Measurements from ENCODE around the gene COX20.
A peak's percentile ranks its signal among the peaks of the same experiment; 100 is the strongest.
"Not testable (repeated sequence)": the region's sequence is repeated elsewhere in the genome, so short reads cannot be mapped to it uniquely, and the experiment has no call there.

The COX20 gene

GRCh38 chr1:244835276-244836134 lies at the start of gene COX20:
COX20 (plus strand) TSS chr1:244835658; CDS start chr1:244835715, 57 bp downstream.
- peak; percentile 78 for DNase-seq

DNA sequence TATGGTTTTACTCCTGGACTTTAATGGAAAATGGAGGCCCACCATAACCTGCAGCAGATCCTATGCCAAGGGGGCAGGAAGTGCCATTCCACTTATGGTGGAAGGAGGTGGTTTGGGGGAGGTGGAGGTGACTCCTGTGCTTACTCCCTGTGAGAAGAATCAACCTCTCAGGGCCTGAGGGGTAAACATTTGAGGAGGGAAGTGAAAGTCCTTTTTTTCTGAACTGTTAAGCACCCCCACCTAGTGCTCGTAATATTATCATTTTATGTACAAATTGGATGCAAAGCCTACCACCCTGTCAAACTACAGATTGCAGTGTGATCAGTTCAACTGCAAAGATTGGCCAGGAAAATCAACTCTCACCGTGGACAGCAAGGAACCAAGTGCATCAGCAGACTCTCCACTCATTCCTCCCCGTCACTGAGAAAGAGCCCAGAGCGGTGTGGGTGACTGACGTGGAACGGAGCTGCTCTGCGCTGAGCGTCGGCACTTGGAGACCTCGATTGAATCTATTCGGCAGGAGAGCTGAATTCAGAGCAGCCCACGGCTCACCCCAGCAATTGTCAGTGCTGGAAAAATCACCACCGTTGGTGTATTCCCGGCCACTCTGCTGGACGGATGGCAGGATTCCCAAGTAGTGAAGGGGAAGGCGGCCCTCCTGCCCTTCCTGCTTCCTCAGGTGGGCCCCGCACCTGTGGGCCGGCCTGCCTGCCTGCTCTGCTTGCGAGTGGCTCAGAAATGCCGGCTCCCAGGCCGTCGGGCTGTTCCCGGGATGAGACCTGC lies 46.8 kb upstream of the COX20 start:
- no peak for DNase-seq

GRCh38 chr1:244789276-244789580 lies 46.2 kb upstream of the COX20 start:
- DNase-seq, result no peak

- DNase-seq, result no peak
Observed at GRCh38 chr1:244789731-244790130, 45.7 kb upstream of the COX20 start.

DNA sequence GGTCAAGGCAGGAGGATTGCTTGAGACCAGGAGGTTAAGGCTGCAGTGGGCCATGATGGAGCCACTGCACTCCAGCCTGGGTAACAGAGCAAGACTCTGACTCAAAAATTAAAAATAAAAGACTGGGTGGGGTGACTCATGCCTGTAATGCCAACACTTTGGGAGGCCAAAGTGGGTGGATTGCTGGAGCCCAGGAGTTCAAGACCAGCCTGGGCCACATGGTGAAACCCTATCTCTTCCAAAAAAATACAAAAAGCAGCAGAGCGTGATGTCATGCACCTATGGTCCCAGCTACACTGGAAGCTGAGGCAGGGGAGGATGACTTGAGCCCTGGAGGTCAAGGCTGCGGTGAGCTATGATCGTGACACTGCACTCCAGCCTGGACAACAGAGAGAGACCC lies 44.4 kb upstream of the COX20 start:
- DNase-seq, result no peak

DNA sequence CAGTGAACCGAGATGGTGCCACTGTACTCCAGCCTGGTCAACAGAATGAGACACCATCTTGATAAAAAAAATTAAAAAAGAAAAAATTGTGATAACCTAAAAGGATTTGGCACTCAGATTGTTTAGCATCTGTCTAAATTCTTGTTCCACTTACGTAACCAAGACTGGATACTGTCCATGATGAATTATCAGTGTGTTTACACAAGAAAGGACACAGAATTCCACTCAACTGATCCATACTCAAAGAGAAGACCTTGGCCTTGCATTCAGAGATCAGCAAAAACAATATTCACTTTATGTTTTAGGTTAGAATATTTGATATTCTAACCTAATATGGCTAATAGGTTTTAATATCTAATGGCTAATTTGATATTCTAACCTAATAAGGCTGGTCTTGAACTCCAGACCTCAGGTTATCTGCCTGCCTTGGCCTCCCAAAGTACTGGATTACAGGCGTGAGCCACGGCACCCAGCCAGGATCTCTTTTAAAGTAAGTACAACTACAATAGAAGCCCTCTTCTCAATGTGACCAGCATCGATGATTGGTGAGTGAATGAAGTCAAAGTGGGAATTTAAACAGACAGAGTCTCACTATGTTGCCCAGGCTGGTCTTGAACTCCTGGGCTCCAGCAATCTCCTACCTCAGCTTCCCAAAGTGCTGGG lies 43.1 kb upstream of the COX20 start:
- no peak for DNase-seq

DNA sequence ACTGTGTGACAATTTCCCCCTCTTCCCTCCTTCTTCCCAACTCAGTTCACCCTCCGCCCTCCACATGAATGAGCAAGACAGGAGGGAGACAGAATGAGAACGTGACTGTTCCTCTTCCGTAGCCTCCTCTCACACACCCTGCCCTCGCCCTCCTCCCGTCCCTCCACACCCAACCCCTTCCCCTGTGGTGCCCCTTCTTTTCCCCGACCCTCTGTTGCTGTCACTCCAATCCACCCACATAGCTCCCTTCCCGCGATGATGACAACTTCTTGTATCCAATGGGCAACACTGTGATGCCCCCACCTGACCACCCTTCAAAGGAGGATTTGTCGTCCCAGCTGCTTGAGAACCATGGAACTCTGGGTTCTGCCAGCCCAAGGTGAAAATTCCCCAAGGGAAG lies 41.4 kb upstream of the COX20 start:
- no peak for DNase-seq

GRCh38 chr1:244794516-244794915 lies 40.9 kb upstream of the COX20 start:
- DNase-seq, result not testable (repeated sequence)

DNA sequence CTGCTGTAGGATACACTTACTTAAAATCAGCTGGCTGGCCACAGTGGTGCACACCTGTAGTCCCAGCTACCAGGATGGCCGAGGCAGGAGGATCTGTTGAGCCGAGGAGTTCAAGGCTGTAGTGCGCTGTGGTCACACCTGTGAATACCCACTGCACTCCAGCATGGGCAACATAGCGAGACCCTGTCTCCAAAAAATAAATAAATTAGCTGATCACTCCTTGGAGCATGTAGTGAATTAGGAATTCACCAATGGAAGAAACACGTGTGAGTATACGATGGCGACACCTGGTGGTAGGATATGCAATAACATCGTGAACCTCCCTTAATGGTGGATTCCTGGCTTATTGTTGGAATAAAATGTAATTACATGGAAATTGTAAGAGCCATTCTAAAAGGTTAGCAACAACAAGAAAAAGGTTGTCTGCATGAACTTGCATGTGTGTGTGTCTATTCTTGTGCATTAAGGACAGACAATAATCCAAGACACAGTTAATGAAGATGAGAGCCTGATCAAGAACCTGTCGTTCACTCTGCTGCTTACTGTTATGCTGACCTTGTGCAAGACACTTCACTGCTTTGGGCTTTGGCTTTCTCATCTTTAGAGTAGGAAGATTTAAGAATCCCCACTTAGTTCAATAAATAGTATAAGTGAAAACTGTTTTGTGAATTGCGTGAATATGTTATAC lies 38.6 kb upstream of the COX20 start:
- DNase-seq, result peak; percentile 61

DNA sequence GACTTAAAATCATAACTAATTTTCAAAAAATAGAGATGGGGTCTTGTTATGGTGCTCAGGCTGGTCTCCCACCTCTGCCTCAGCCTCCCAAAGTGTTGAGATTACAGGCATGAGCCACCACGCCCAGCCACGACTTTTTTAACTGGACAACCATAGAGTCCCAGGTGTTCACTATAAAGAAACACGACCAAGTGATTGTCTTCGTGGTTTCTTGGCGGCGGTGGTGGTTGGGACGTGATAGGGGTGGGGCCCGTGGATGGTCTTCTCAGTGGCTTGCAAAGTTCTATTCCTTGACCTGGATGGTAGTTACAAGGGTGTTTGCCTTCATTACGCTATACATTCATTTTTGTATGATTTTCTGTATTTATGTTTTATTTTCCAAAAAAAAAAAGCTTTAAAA lies 34.6 kb upstream of the COX20 start:
- DNase-seq, result no peak

DNA sequence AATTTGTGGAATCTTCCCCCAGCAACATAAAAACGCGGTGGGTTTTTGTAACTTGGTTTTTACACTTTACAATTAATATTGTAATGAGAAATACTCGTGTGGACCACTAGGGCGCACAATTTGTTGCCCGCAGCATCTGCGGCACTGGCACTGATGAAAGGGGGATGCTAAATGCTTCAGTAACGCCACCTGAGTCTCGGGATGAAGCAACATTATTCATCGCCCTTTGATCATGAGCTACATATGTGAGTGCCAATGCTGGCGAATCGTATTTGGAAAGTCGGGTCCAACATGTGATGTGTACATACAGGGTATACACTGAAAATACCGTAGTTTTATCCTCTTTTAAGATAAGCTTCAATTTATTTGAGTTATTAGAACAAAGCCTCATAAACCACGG lies 34.2 kb upstream of the COX20 start:
- no peak for DNase-seq

GRCh38 chr1:244802041-244802440 lies 33.4 kb upstream of the COX20 start:
- no peak for DNase-seq

DNA sequence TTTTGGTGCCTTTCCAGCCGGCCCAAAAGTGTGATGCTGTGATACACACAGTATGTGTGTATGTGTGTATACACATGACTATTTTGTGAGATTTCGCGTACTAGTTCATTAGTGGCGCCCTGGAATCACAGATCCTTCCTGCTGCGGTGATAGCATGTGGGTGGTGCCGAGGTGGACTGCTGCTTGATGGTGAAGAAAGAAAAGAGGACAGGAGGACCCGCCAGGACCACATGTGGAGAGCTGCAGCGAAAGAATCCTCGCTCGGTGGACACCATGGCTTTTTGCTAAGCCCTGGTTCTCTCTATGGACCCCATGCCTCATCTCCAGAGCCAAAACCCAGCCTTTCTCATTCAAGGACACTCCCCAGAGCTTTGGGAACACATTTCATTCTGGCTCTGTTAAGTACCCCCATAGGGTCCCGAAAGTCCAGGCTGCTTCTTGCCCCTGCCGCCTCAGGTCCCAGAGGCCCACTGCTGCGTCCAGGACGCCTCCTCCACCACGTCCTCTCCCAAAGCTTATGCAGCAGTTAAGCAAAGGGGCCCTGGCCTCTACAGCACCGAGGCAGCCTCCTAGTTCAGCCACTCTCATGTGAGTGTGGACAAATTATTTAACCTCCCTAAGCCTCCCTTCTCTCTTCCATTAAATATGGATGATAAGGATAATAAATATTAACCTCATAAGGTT lies 32.8 kb upstream of the COX20 start:
- no peak for DNase-seq

GRCh38 chr1:244804841-244805240 lies 30.6 kb upstream of the COX20 start:
- DNase-seq, result no peak

DNA sequence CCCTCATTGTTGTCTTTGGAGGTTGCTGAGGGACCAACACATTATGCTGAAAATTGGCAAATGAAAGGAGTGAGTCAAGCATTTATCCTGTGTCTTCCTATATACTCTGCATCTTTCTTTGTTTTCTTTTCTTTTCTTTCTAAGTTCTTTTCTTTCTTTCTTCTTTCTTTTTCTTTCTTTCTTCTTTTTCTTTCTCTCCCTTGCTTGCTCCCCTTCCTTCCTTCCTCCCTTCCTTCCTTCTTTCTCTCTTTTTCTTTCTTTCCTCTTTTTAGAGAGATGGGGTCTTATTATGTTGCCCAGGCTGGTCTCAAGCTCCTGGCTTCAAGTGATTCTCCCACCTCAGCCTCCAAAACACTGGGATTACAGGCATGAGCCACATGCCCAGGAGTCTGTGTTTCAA lies 28.3 kb upstream of the COX20 start:
- no peak for DNase-seq

GRCh38 chr1:244810221-244810620 lies 25.2 kb upstream of the COX20 start:
- no peak for DNase-seq

GRCh38 chr1:244813327-244813726 lies 22.1 kb upstream of the COX20 start:
- no peak for DNase-seq

DNA sequence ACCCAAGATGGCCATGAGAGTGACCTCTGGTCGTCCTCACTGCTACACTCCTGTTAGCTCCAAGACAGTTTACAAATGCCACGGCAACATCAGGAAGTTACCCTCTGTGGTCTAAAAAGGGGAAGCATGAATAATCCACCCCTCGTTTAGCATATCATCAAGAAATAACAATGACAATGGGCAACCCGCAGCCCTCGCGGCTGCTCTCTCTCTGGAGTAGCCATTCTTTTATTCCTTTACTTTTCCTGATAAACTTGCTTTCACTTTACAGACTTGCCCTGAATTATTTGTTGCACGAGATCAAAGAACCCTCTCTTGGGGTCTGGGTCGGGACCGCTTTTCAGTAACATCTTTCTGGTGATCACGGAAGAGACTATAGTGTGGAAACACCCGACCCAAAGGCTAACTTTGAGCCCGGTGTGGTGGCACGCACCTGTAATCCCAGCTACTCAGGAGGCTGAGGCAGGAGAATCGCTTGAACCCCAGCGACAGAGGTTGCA lies 19.8 kb upstream of the COX20 start:
- no peak for DNase-seq

GRCh38 chr1:244817415-244817894 lies 18.0 kb upstream of the COX20 start:
- no peak for DNase-seq

DNA sequence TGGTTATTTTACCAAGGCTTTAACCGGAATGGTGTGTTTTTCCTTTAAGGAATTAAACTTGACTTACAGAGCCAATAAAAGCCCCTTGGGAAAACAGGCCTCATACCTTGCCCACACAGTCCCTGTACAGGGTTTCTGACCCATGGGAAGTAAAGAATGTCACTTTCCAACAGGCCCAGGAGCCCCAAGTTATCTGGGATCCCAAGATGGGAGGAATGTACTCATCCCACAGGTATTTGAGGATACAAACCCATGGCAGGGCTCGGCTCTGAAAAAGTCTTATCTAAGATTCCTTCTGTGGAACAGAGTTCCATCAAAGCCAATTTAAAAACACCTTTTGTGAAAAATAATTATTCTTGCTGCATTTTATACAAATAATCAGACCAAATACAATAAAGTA lies 15.3 kb upstream of the COX20 start:
- no peak for DNase-seq

GRCh38 chr1:244821134-244821533 lies 14.3 kb upstream of the COX20 start:
- no peak for DNase-seq

GRCh38 chr1:244822878-244823277 lies 12.6 kb upstream of the COX20 start:
- DNase-seq, result no peak
